ENCODE measurements around the gene TRABD2B. TPM values are rescaled to one million over a fixed set of nuclear protein-coding genes. Genes with fewer than 3 reads are reported as not detected.

The TRABD2B gene
- total RNA-seq, 2 donors from 2014 or later: 3.8 to 10.7 TPM

DNA sequence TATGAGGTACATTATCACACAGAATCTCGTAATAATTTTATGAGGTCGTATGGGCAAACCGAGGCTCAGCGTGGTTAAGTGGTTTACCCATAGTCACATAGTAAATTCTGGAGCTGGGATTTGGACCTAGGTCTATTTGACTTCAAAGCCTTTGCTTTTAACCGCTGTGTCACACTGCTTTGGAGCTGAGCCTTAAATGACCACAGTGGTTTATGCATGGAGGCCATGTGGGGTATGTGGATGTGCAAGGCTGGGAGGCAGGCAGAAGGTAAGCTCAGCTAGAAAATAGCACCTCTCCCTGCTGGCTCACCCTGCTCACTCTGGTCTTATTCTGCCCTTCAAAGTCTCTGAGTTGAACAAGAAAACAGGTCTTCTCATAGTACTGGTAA, 269.5 kb downstream of the TRABD2B start:
- ATAC-seq (ENCODE audit: insufficient number of reproducible peaks, low FRiP score, low read depth) (no peak), DNase-seq (ENCODE audit: low spot score) (no peak)
- H3K4me3 ChIP-seq: no peak overlapping the region
- peaks cover 3 to 14% of the 10 kb centered on the region in 2 donors for H3K4me1 ChIP-seq (ENCODE audit: control insufficient read depth in 1 of 2, low read depth in 2 of 2)
- TF ChIP-seq CTCF (IDR thresholded peaks at IDR 0.05): no peak
- H3K27ac ChIP-seq: no peak overlapping the region
- H3K27me3 ChIP-seq (replicated peaks; ENCODE audit: insufficient read depth): no peaks in the 10 kb centered on the region
- H3K9me3 ChIP-seq: no peaks in the 10 kb centered on the region
- no peaks in the 10 kb centered on the region for H3K36me3 ChIP-seq

- H3K36me3 ChIP-seq: no peaks in the 10 kb centered on the region
- TF ChIP-seq CTCF (IDR thresholded peaks at IDR 0.05): no peak
- no peaks in the 10 kb centered on the region for H3K27me3 ChIP-seq (replicated peaks; ENCODE audit: insufficient read depth)
- H3K27ac ChIP-seq: no peak overlapping the region
- peaks cover 3 to 14% of the 10 kb centered on the region in 2 donors for H3K4me1 ChIP-seq (ENCODE audit: control insufficient read depth in 1 of 2, low read depth in 2 of 2)
- DNase-seq (ENCODE audit: low spot score): no peak
- no peaks in the 10 kb centered on the region for H3K9me3 ChIP-seq
- no peak for ATAC-seq (ENCODE audit: insufficient number of reproducible peaks, low FRiP score, low read depth)
- no peak overlapping the region for H3K4me3 ChIP-seq
These were observed 270.0 kb downstream of the TRABD2B start for GRCh38 chr1:47727051-47727696.

DNA sequence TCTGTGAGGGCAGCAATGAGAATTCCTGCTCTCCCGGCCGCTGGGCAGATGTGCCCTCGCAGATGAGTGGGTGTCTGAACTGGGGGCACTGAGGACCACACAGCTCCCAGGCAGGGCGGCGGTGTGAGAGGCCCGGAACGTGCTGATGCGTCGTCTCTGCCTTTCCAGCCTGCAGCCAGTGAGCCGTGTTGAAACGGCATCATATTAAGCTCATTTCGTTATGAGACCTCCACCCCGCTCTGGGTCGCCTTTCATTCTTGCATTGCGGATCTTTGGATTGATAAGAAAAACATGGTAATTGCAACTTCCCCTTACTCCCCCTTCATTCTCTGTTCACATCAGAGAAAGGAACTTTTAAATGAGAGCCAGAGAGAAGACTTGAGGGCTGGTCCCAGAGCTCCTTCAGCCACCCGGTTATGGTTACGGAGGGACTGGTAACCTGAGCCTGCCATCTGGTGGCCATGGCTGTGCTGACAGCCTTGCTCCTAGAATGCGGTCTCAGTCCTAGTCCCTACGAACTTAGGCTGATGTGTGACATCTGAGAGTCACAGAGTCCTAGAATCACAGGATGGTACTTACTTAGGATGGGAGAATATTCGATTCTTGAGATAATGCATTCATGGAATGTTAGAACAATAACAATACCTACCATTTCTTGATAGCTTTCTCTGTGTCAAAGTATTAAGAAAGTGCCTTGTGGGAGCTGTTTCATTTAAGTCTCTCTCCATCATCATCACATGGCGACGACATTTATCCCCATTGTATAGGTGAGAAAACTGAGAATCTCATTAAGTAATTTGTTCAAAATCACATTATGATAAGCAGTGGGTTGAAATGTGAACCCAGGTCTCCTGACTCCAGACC, 271.0 kb downstream of the TRABD2B start:
- Histone ChIP-seq H3K9me3 (no peaks in the 10 kb centered on the region), H3K27ac (no peak overlapping the region), H3K36me3 (no peaks in the 10 kb centered on the region), H3K27me3 (replicated peaks; ENCODE audit: insufficient read depth) (no peaks in the 10 kb centered on the region), H3K4me3 (peak overlapping the region; percentile 56), H3K4me1 (ENCODE audit: control insufficient read depth in 1 of 2, low read depth in 2 of 2) (peaks cover 3 to 14% of the 10 kb centered on the region in 2 donors)
- TF ChIP-seq CTCF (IDR thresholded peaks at IDR 0.05): peak; percentile 90
- ATAC-seq (ENCODE audit: insufficient number of reproducible peaks, low FRiP score, low read depth): peak; percentile 84
- no peak for DNase-seq (ENCODE audit: low spot score)

DNA sequence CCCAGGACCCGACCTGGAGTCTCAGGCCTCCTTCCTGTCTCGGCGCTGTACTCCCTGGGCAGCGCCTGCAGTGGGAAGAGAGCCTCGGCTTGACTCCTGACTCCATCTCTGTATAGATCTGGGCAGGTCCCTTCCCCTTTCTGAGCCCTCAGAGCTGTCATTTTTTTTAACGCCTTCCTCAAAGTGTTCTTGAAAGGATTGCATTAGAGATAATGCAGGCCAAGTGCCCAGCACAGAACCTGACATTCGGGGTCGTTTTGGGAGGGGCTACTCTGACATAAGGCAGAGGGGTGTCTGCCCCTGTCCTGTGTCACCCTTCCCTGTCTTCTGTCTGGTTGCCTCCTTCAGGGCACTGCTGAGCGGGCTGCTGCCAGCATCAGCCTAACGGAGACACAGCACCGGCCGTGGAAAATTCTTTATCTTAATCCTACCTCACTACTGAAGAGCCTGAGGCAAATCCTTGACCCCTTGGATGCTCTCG, 271.6 kb downstream of the TRABD2B start:
- ATAC-seq (ENCODE audit: insufficient number of reproducible peaks, low FRiP score, low read depth) (no peak), DNase-seq (ENCODE audit: low spot score) (no peak)
- Histone ChIP-seq H3K9me3 (no peaks in the 10 kb centered on the region), H3K36me3 (no peaks in the 10 kb centered on the region), H3K27ac (no peak overlapping the region), H3K4me3 (peak overlapping the region; percentile 56), H3K27me3 (replicated peaks; ENCODE audit: insufficient read depth) (no peaks in the 10 kb centered on the region), H3K4me1 (ENCODE audit: control insufficient read depth in 1 of 2, low read depth in 2 of 2) (peaks cover 3 to 14% of the 10 kb centered on the region in 2 donors)
- no peak for TF ChIP-seq CTCF (IDR thresholded peaks at IDR 0.05)

DNA sequence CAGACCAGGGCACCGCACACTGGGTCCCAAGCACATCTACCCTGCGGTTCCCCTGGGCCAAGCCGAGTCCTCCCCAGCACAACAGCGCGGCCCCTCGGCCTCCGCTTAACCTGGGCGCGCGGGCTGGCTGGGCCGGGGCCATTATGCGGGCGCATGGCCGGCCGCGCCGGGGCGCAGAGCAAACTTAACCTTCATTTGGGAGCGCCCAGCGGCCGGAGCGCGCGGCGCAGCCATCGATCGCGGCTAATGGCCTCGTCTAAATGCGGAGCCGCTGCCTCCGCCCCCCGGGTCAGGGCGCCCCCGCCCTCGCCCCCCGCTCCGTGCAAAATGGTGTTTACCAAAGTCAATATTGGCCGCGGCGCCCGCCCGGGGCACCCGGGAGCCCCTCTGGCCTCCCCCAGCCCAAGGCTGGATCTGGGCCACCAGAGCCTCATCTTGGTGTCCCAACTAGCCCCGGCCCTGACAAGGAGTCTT, 272.1 kb downstream of the TRABD2B start:
- DNase-seq (ENCODE audit: low spot score): no peak
- no peak for ATAC-seq (ENCODE audit: insufficient number of reproducible peaks, low FRiP score, low read depth)
- Histone ChIP-seq H3K27me3 (replicated peaks; ENCODE audit: insufficient read depth) (no peaks in the 10 kb centered on the region), H3K27ac (no peak overlapping the region), H3K9me3 (no peaks in the 10 kb centered on the region), H3K4me1 (ENCODE audit: control insufficient read depth in 1 of 2, low read depth in 2 of 2) (peaks cover 3 to 14% of the 10 kb centered on the region in 2 donors), H3K36me3 (no peaks in the 10 kb centered on the region), H3K4me3 (peak overlapping the region; percentile 55)
- peak; percentile 70 for TF ChIP-seq CTCF (IDR thresholded peaks at IDR 0.05)
